Loucy (cell line): Measurements from ENCODE around the gene CSF1.

Experiments
- EZH2phosphoT487 ChIP-seq: fragments of 200-600 bp; IDR thresholded peaks from 2 replicates; pipeline ENCODE4 v1.6.1; 2018; ENCODE audit warnings: antibody characterized with exemption, mild to moderate bottlenecking, moderate library complexity, borderline replicate concordance
- TF ChIP-seq, protein P1 (sequence below): fragments of 200-600 bp; sonication (generic); conservative IDR thresholded peaks from 2 replicates; pipeline ENCODE4 v1.5.1; 2014; ENCODE audit warnings: mild to moderate bottlenecking, antibody characterized with exemption, low read length

DNA sequence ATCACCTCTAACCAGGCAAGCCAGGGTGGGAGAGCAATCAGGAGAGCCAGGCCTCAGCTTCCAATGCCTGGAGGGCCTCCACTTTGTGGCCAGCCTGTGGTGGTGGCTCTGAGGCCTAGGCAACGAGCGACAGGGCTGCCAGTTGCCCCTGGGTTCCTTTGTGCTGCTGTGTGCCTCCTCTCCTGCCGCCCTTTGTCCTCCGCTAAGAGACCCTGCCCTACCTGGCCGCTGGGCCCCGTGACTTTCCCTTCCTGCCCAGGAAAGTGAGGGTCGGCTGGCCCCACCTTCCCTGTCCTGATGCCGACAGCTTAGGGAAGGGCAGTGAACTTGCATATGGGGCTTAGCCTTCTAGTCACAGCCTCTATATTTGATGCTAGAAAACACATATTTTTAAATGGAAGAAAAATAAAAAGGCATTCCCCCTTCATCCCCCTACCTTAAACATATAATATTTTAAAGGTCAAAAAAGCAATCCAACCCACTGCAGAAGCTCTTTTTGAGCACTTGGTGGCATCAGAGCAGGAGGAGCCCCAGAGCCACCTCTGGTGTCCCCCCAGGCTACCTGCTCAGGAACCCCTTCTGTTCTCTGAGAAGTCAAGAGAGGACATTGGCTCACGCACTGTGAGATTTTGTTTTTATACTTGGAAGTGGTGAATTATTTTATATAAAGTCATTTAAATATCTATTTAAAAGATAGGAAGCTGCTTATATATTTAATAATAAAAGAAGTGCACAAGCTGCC is 19.8 kb downstream of the CSF1 start:
- TF ChIP-seq, protein P1, sequence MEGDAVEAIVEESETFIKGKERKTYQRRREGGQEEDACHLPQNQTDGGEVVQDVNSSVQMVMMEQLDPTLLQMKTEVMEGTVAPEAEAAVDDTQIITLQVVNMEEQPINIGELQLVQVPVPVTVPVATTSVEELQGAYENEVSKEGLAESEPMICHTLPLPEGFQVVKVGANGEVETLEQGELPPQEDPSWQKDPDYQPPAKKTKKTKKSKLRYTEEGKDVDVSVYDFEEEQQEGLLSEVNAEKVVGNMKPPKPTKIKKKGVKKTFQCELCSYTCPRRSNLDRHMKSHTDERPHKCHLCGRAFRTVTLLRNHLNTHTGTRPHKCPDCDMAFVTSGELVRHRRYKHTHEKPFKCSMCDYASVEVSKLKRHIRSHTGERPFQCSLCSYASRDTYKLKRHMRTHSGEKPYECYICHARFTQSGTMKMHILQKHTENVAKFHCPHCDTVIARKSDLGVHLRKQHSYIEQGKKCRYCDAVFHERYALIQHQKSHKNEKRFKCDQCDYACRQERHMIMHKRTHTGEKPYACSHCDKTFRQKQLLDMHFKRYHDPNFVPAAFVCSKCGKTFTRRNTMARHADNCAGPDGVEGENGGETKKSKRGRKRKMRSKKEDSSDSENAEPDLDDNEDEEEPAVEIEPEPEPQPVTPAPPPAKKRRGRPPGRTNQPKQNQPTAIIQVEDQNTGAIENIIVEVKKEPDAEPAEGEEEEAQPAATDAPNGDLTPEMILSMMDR, result peak; percentile 40
- no peak for TF ChIP-seq EZH2phosphoT487
